PC-3 (cell line): ENCODE measurements around the gene LGALS3BP. TPM values are rescaled to one million over a fixed set of nuclear protein-coding genes. Genes with fewer than 3 reads are reported as not detected.

Experiments
- ATAC-seq: fragments of 200-7000 bp; cut with Tn5 transposase; 2 replicates; pipeline ENCODE4 v1.9.1; 2020; ENCODE audit warnings: mild to moderate bottlenecking, moderate library complexity
- BruUV-seq: library from RNA; stranded (reverse); fragments of 400-500 nt; replicated peaks from 2 replicates; lab custom pipeline; 2021; lab: Mats Ljungman, UMichigan
- CTCF ChIA-PET: fragments of 300-600 bp; sonication (Branson Sonifier 250); formaldehyde crosslinking; loops from one replicate; lab custom pipeline; 2022; ENCODE audit warnings: antibody characterized with exemption; lab: Charles Lee
- POLR2A ChIA-PET: fragments of 300-600 bp; sonication (Branson Sonifier 250); formaldehyde crosslinking; loops from one replicate; lab custom pipeline; 2022; ENCODE audit warnings: antibody characterized with exemption; ENCODE audit not compliant: unreplicated experiment; lab: Charles Lee
- DNase-seq: peaks from one replicate; pipeline ENCODE4 v3.0.0-alpha.2; 2015
- H2AFZ ChIP-seq: fragments of 300-600 bp; sonication (generic); 2 replicates; pipeline ENCODE4 v1.6.0; 2016; ENCODE audit warnings: antibody characterized with exemption, low read length
- H3F3A ChIP-seq: fragments of 300-600 bp; sonication (generic); one replicate; pipeline ENCODE4 v1.6.0; 2017; ENCODE audit warnings: antibody characterized with exemption, low read length, control low read depth, mild to moderate bottlenecking; ENCODE audit not compliant: unreplicated experiment
- H3K27ac ChIP-seq: fragments of 300-600 bp; sonication (generic); 2 replicates; pipeline ENCODE4 v1.5.1; 2016; ENCODE audit warnings: mild to moderate bottlenecking, low read length
- H3K27me3 ChIP-seq: fragments of 300-600 bp; sonication (generic); 2 replicates; pipeline ENCODE4 v1.6.1; 2016; ENCODE audit warnings: low read length, mixed read lengths
- H3K36me3 ChIP-seq: fragments of 300-600 bp; sonication (generic); 2 replicates; pipeline ENCODE4 v1.6.1; 2016; ENCODE audit warnings: low read depth, mixed run types, low read length, mixed read lengths
- H3K4me1 ChIP-seq: fragments of 300-600 bp; sonication (generic); 2 replicates; pipeline ENCODE4 v1.5.1; 2016; ENCODE audit warnings: low read length; ENCODE audit not compliant: insufficient read depth
- H3K4me2 ChIP-seq: fragments of 300-600 bp; sonication (generic); 2 replicates; pipeline ENCODE4 v1.6.0; 2016; ENCODE audit warnings: low read length
- H3K4me3 ChIP-seq: fragments of 300-600 bp; sonication (generic); 2 replicates; pipeline ENCODE4 v1.5.1; 2016; ENCODE audit warnings: mild to moderate bottlenecking, low read length, mixed read lengths
- H3K79me2 ChIP-seq: fragments of 300-600 bp; sonication (generic); 2 replicates; pipeline ENCODE4 v1.6.1; 2017; ENCODE audit warnings: low read length, mixed read lengths
- H3K9ac ChIP-seq: fragments of 300-600 bp; sonication (generic); 2 replicates; pipeline ENCODE4 v1.6.0; 2016; ENCODE audit warnings: mild to moderate bottlenecking, low read length
- H3K9me2 ChIP-seq: fragments of 300-600 bp; sonication (generic); replicated peaks from 2 replicates; pipeline ENCODE4 v1.6.1; 2016; ENCODE audit warnings: mixed run types, low read length, mixed read lengths
- H3K9me3 ChIP-seq: fragments of 300-600 bp; sonication (generic); 2 replicates; pipeline ENCODE4 v1.6.1; 2016; ENCODE audit warnings: low read length, mixed read lengths
- H4K20me1 ChIP-seq: fragments of 300-600 bp; sonication (generic); 2 replicates; pipeline ENCODE4 v1.6.1; 2016; ENCODE audit warnings: low read length, mixed read lengths
- CTCF ChIP-seq: fragments of 300-600 bp; sonication (generic); conservative IDR thresholded peaks from 2 replicates; pipeline ENCODE4 v1.5.1; 2017; ENCODE audit warnings: antibody characterized with exemption, low read depth, mild to moderate bottlenecking, low read length
- EZH2 ChIP-seq: fragments of 300-600 bp; sonication (generic); IDR thresholded peaks from one replicate; pipeline ENCODE4 v1.6.1; 2017; ENCODE audit warnings: antibody characterized with exemption, mild to moderate bottlenecking, low read length; ENCODE audit not compliant: unreplicated experiment
- EZH2phosphoT487 ChIP-seq: fragments of 300-600 bp; sonication (generic); IDR thresholded peaks from 2 replicates; pipeline ENCODE4 v1.6.1; 2018; ENCODE audit warnings: mild to moderate bottlenecking, antibody characterized with exemption, low read length, borderline replicate concordance
- intact Hi-C: fragments of 100-400 bp; cut with micrococcal nuclease; formaldehyde crosslinking; loops from 2 replicates; pipeline ENCODE4 v1.9.0; 2023
- total RNA-seq: library from RNA; depleted of rRNA; stranded (reverse); fragments of >200 nt; gene quantifications from 2 replicates; pipeline ENCODE4 v1.2.3, GENCODE V29; 2014

Gene LGALS3BP
- total RNA-seq, 1 experiment from 2014 or later = 72.4 TPM

- no peaks in the 10 kb centered on the region for H4K20me1 ChIP-seq
- TF ChIP-seq EZH2 = no peak
- no peak for TF ChIP-seq EZH2phosphoT487
- no peak for TF ChIP-seq CTCF
- intact Hi-C loops = no loop called here
- peaks cover 13% of the 10 kb centered on the region; the same call in 1 of the 2 replicates for H3K4me1 ChIP-seq
- H3K9me3 ChIP-seq = no peaks in the 10 kb centered on the region
- H3K4me3 ChIP-seq = no peak overlapping the region
- H3F3A ChIP-seq = no peaks in the 10 kb centered on the region
- H3K27me3 ChIP-seq = no peaks in the 10 kb centered on the region
- H3K9ac ChIP-seq = no peak overlapping the region
- no peak overlapping the region for H2AFZ ChIP-seq
- no peak for ATAC-seq
- H3K4me2 ChIP-seq = no peak overlapping the region
- ChIA-PET POLR2A (no interaction called here), CTCF (no interaction called here)
- H3K79me2 ChIP-seq = no peaks in the 10 kb centered on the region
- no peak overlapping the region for H3K27ac ChIP-seq
- no TSS peak for BruUV-seq
- no peaks in the 10 kb centered on the region for H3K36me3 ChIP-seq
- no peaks in the 10 kb centered on the region for H3K9me2 ChIP-seq
- no peak for DNase-seq
These were observed 39.5 kb downstream of the LGALS3BP start for GRCh38 chr17:78940258-78940657.

- H2AFZ ChIP-seq = no peak overlapping the region
- H3K9me3 ChIP-seq = no peaks in the 10 kb centered on the region
- H4K20me1 ChIP-seq = no peaks in the 10 kb centered on the region
- no peaks in the 10 kb centered on the region for H3F3A ChIP-seq
- DNase-seq (no peak), ATAC-seq (peak; percentile 49)
- H3K27me3 ChIP-seq = no peaks in the 10 kb centered on the region
- no peaks in the 10 kb centered on the region for H3K36me3 ChIP-seq
- no TSS peak for BruUV-seq
- H3K9me2 ChIP-seq = no peaks in the 10 kb centered on the region
- H3K9ac ChIP-seq = no peak overlapping the region
- POLR2A ChIA-PET = no interaction called here
- H3K27ac ChIP-seq = no peak overlapping the region
- CTCF ChIA-PET = no interaction called here
- H3K79me2 ChIP-seq = no peaks in the 10 kb centered on the region
- TF ChIP-seq EZH2phosphoT487 (no peak), CTCF (no peak), EZH2 (no peak)
- no peak overlapping the region for H3K4me3 ChIP-seq
- peaks cover 19% of the 10 kb centered on the region for H3K4me1 ChIP-seq
- H3K4me2 ChIP-seq = no peak overlapping the region
- intact Hi-C loops = no loop called here
These were observed 40.1 kb downstream of the LGALS3BP start for GRCh38 chr17:78939615-78940014.

GRCh38 chr17:78937561-78937960 lies 42.2 kb downstream of the LGALS3BP start:
- no TSS peak for BruUV-seq
- CTCF ChIA-PET = no interaction called here
- DNase-seq = no peak
- Histone ChIP-seq H2AFZ (no peak overlapping the region), H3K4me3 (no peak overlapping the region), H3K9ac (no peak overlapping the region), H3K27ac (no peak overlapping the region), H3F3A (no peaks in the 10 kb centered on the region), H3K9me3 (no peaks in the 10 kb centered on the region), H3K9me2 (no peaks in the 10 kb centered on the region), H3K79me2 (no peaks in the 10 kb centered on the region), H3K4me2 (no peak overlapping the region), H3K36me3 (no peaks in the 10 kb centered on the region), H3K27me3 (no peaks in the 10 kb centered on the region), H4K20me1 (no peaks in the 10 kb centered on the region), H3K4me1 (peaks cover 39% of the 10 kb centered on the region)
- intact Hi-C loops = no loop called here
- TF ChIP-seq EZH2phosphoT487 (no peak), EZH2 (no peak), CTCF (no peak)
- no peak for ATAC-seq
- POLR2A ChIA-PET = no interaction called here
